ENCODE measurements around the gene ADAMTSL2.
A peak's percentile ranks its signal among the peaks of the same experiment; 100 is the strongest.

Gene ADAMTSL2

DNA sequence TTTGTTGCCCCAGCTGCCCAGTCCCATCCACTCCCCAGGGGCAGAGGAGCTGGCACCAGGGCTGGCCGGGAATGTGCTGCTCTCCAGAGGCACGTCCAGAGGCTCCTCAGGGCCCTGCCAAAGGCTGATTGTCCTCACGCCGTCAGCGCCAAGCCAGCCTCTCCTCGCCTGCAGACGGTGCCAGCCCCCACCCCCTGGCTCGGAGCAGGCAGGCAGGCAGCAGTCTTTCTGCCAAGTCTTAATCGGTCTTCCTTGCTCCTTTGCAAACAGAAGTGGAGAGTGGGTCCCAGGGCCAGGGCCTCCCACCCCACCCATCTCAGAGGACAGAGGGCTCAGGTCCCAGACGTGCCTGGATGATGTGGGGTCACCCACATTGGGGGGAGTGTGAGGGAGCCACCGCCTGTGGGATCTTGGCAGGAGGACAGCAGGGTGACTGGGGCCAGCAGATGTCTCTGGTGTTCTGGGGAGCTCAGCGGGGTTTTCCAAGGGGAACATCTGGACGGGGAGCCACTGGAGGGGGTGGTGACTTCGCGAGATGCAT is 38.4 kb downstream of the ADAMTSL2 start:
- H3K4me3 ChIP-seq (ENCODE audit: low read length in 2 of 2) = peak overlapping the region in 1 of 2 donors; percentile 32
- no peak overlapping the region for H4K8ac ChIP-seq (ENCODE audit: low read depth, low read length)
- H3K27me3 ChIP-seq (ENCODE audit: control insufficient read depth in 3 of 3, insufficient read depth in 3 of 3, low read depth in 1 of 3, low read length in 3 of 3) = peaks cover 0 to 26% (median 0%) of the 10 kb centered on the region in 3 experiments
- peaks cover 2 to 3% of the 10 kb centered on the region in 2 donors for H3K4me1 ChIP-seq (ENCODE audit: control insufficient read depth in 2 of 2, insufficient read depth in 1 of 2, low read depth in 1 of 2, low read length in 2 of 2)
- no peak overlapping the region for H2BK12ac ChIP-seq (ENCODE audit: low read length)
- H3K79me1 ChIP-seq (ENCODE audit: low read depth, low read length) = no peaks in the 10 kb centered on the region
- H2BK15ac ChIP-seq (ENCODE audit: low read length) = peak overlapping the region; percentile 58
- H3K18ac ChIP-seq (ENCODE audit: low read length) = peak overlapping the region; percentile 76
- no CpG with 5 or more reads among the region's 15 CpGs for WGBS, 2 donors (ENCODE audit: extremely low coverage in 2 of 2, insufficient read length in 2 of 2, insufficient replicate concordance in 1 of 2)
- H3K4ac ChIP-seq (ENCODE audit: low read length) = no peak overlapping the region
- peak overlapping the region; percentile 91 for H3K23ac ChIP-seq (ENCODE audit: low read depth, low read length, poor library complexity)
- no peaks in the 10 kb centered on the region for H3K36me3 ChIP-seq (replicated peaks in 1 of 2; ENCODE audit: control insufficient read depth in 2 of 2, insufficient read depth in 2 of 2, low read length in 2 of 2)
- H2BK120ac ChIP-seq (ENCODE audit: low read depth, low read length) = peak overlapping the region; percentile 83
- no peak overlapping the region for H3K27ac ChIP-seq (replicated peaks; ENCODE audit: low read length)
- no peak overlapping the region for H4K91ac ChIP-seq (ENCODE audit: low read depth, low read length, poor library complexity)
- H3K9ac ChIP-seq (ENCODE audit: low read depth, low read length, poor library complexity) = no peak overlapping the region
- no peak for DNase-seq (ENCODE audit: low spot score)
- peak overlapping the region; percentile 56 for H2AK5ac ChIP-seq (ENCODE audit: low read depth, low read length)
- H3K4me2 ChIP-seq (ENCODE audit: insufficient read depth, low read length, poor library complexity, severe bottlenecking) = no peak overlapping the region
- peak overlapping the region; percentile 56 for H3K14ac ChIP-seq (ENCODE audit: low read length)
- no peak overlapping the region for H2AFZ ChIP-seq (ENCODE audit: low read length)
- no peaks in the 10 kb centered on the region for H3K9me3 ChIP-seq (replicated peaks in 1 of 2; ENCODE audit: control insufficient read depth in 2 of 2, insufficient read depth in 1 of 2, low read depth in 1 of 2, low read length in 2 of 2)
- peak overlapping the region; percentile 24 for H2BK5ac ChIP-seq (ENCODE audit: low read length)

DNA sequence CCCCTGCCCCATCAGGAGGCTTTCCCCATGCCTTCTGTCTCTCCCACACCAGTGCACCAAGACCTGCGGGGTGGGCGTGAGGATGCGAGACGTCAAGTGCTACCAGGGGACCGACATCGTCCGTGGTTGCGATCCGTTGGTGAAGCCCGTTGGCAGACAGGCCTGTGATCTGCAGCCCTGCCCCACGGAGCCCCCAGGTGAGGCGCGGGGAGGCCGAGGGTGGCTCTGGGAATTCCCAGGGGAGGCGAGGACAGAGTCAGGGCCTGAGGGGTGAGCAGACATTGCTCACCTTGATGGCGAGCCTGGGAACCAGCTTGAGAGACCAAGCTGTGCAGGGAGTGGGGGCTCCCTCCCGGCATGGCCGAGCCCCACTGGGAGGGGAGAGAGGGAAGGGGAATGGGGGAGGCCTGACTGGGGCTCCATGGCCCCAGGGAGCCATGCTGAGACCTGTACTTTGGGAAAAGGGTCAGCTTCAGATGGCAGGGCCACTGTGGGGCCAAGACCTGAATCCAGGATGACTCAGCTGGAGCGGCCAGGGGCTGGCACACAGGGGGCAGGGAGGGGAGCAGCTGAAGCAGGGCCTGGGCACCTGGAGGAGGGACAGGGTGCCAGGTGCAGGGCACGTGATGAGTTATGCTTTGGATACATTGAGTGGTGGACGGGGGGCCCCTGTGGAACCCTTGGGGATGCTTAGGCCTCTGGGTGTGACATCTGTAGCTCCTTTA is 39.4 kb downstream of the ADAMTSL2 start:
- H3K4ac ChIP-seq (ENCODE audit: low read length) = no peak overlapping the region
- H2BK12ac ChIP-seq (ENCODE audit: low read length) = no peak overlapping the region
- H3K27me3 ChIP-seq (ENCODE audit: control insufficient read depth in 3 of 3, insufficient read depth in 3 of 3, low read depth in 1 of 3, low read length in 3 of 3) = peaks cover 0 to 26% (median 0%) of the 10 kb centered on the region in 3 experiments
- no peak overlapping the region for H4K91ac ChIP-seq (ENCODE audit: low read depth, low read length, poor library complexity)
- H4K8ac ChIP-seq (ENCODE audit: low read depth, low read length) = no peak overlapping the region
- no peaks in the 10 kb centered on the region for H3K36me3 ChIP-seq (replicated peaks in 1 of 2; ENCODE audit: control insufficient read depth in 2 of 2, insufficient read depth in 2 of 2, low read length in 2 of 2)
- peak overlapping the region; percentile 46 for H2AK5ac ChIP-seq (ENCODE audit: low read depth, low read length)
- H3K27ac ChIP-seq (replicated peaks; ENCODE audit: low read length) = no peak overlapping the region
- WGBS, 2 donors (ENCODE audit: extremely low coverage in 2 of 2, insufficient read length in 2 of 2, insufficient replicate concordance in 1 of 2) = no CpG with 5 or more reads among the region's 21 CpGs
- H3K79me1 ChIP-seq (ENCODE audit: low read depth, low read length) = no peaks in the 10 kb centered on the region
- no peaks in the 10 kb centered on the region for H3K9me3 ChIP-seq (replicated peaks in 1 of 2; ENCODE audit: control insufficient read depth in 2 of 2, insufficient read depth in 1 of 2, low read depth in 1 of 2, low read length in 2 of 2)
- peak overlapping the region; percentile 56 for H3K14ac ChIP-seq (ENCODE audit: low read length)
- no peak overlapping the region for H2BK120ac ChIP-seq (ENCODE audit: low read depth, low read length)
- peak overlapping the region; percentile 90 for H3K18ac ChIP-seq (ENCODE audit: low read length)
- H2BK5ac ChIP-seq (ENCODE audit: low read length) = no peak overlapping the region
- H3K4me3 ChIP-seq (ENCODE audit: low read length in 2 of 2) = no peak overlapping the region
- no peak overlapping the region for H2AFZ ChIP-seq (ENCODE audit: low read length)
- peak overlapping the region; percentile 91 for H3K23ac ChIP-seq (ENCODE audit: low read depth, low read length, poor library complexity)
- no peak overlapping the region for H3K4me2 ChIP-seq (ENCODE audit: insufficient read depth, low read length, poor library complexity, severe bottlenecking)
- no peak for DNase-seq (ENCODE audit: low spot score)
- peaks cover 3 to 6% of the 10 kb centered on the region in 2 donors for H3K4me1 ChIP-seq (ENCODE audit: control insufficient read depth in 2 of 2, insufficient read depth in 1 of 2, low read depth in 1 of 2, low read length in 2 of 2)
- H2BK15ac ChIP-seq (ENCODE audit: low read length) = peak overlapping the region; percentile 30
- H3K9ac ChIP-seq (ENCODE audit: low read depth, low read length, poor library complexity) = no peak overlapping the region

DNA sequence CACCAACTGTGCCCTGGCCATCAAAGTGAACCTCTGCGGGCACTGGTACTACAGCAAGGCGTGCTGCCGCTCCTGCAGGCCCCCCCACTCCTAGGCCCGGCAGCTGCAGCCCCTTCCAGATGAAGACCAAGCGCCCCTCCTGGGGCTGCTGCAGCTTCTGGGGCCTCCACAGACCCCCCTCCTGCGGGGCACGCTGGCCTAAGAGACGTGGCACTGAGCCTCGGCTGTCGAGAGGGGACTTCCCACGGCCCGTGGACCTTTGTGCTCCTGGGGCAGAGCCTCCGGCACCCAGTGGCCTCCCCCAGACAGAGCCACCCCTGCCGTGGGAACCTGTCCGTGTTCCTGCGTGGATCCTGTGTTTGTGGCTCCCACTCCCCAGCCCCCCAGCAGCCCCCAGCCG is 40.3 kb downstream of the ADAMTSL2 start:
- Histone ChIP-seq H2BK12ac (ENCODE audit: low read length) (peak overlapping the region; percentile 58), H3K36me3 (replicated peaks in 1 of 2; ENCODE audit: control insufficient read depth in 2 of 2, insufficient read depth in 2 of 2, low read length in 2 of 2) (no peaks in the 10 kb centered on the region), H4K91ac (ENCODE audit: low read depth, low read length, poor library complexity) (no peak overlapping the region), H3K9ac (ENCODE audit: low read depth, low read length, poor library complexity) (no peak overlapping the region), H2BK120ac (ENCODE audit: low read depth, low read length) (peak overlapping the region; percentile 61), H3K4me3 (ENCODE audit: low read length in 2 of 2) (no peak overlapping the region), H3K27me3 (ENCODE audit: control insufficient read depth in 3 of 3, insufficient read depth in 3 of 3, low read depth in 1 of 3, low read length in 3 of 3) (peaks cover 0 to 26% (median 0%) of the 10 kb centered on the region in 3 experiments), H2BK5ac (ENCODE audit: low read length) (no peak overlapping the region), H3K18ac (ENCODE audit: low read length) (peak overlapping the region; percentile 76), H3K4me1 (ENCODE audit: control insufficient read depth in 2 of 2, insufficient read depth in 1 of 2, low read depth in 1 of 2, low read length in 2 of 2) (peaks cover 2 to 6% of the 10 kb centered on the region in 2 donors), H2AK5ac (ENCODE audit: low read depth, low read length) (peak overlapping the region; percentile 99), H2AFZ (ENCODE audit: low read length) (no peak overlapping the region), H3K14ac (ENCODE audit: low read length) (no peak overlapping the region), H3K79me1 (ENCODE audit: low read depth, low read length) (no peaks in the 10 kb centered on the region), H3K27ac (replicated peaks; ENCODE audit: low read length) (no peak overlapping the region), H4K8ac (ENCODE audit: low read depth, low read length) (no peak overlapping the region), H2BK15ac (ENCODE audit: low read length) (no peak overlapping the region), H3K4me2 (ENCODE audit: insufficient read depth, low read length, poor library complexity, severe bottlenecking) (no peak overlapping the region), H3K23ac (ENCODE audit: low read depth, low read length, poor library complexity) (peak overlapping the region; percentile 43), H3K4ac (ENCODE audit: low read length) (no peak overlapping the region), H3K9me3 (replicated peaks in 1 of 2; ENCODE audit: control insufficient read depth in 2 of 2, insufficient read depth in 1 of 2, low read depth in 1 of 2, low read length in 2 of 2) (no peaks in the 10 kb centered on the region)
- no peak for DNase-seq (ENCODE audit: low spot score)
- no CpG with 5 or more reads among the region's 17 CpGs for WGBS, 2 donors (ENCODE audit: extremely low coverage in 2 of 2, insufficient read length in 2 of 2, insufficient replicate concordance in 1 of 2)
